K562 (cell line): ENCODE measurements around the gene PLEKHG3. TPM values are rescaled to one million over a fixed set of nuclear protein-coding genes. Genes with fewer than 3 reads are reported as not detected.

Experiments used
- ATAC-seq: fragments of 200-7000 bp; cut with Tn5 transposase; 3 replicates; pipeline ENCODE4 v1.9.1; 2020; ENCODE audit warnings: moderate library complexity
- BruUV-seq: library from RNA; stranded (reverse); fragments of 400-500 nt; replicated peaks from 2 replicates; lab custom pipeline; 2021; lab: Mats Ljungman, UMichigan
- CTCF ChIA-PET: fragments of 300-600 bp; formaldehyde crosslinking; extraction: SDS; loops from one replicate; lab custom pipeline; 2021; ENCODE audit warnings: low intra/inter-chr PET ratio; lab: Yijun Ruan, JAX
- POLR2A ChIA-PET: fragments of 300-600, 350-650 bp; sonication (Branson Sonifier 250); formaldehyde crosslinking; extraction: SDS; loops from one replicate; lab custom pipeline; 2021; ENCODE audit warnings: antibody characterized with exemption, inconsistent platforms; lab: Yijun Ruan, JAX
- DNase-seq, 4 experiments: peaks; one replicate each; pipeline versions ENCODE4 v3.0.0 to v3.0.0-alpha.2; 2011 to 2018; ENCODE audit warnings: low spot score in 3 of 4, mixed read lengths in 3 of 4; ENCODE audit errors: extremely low read depth in 1 of 4
- FAIRE-seq: peaks from 2 replicates; lab custom pipeline; 2011; peaks lifted over from hg19 to GRCh38; lab: Jason Lieb, UNC
- H2AFZ ChIP-seq: 2 replicates; pipeline ENCODE4 v1.6.0; 2011; ENCODE audit warnings: low read depth, low read length, control low read depth, inconsistent platforms
- H3K27ac ChIP-seq: fragments of 200-600 bp; 3 replicates; pipeline ENCODE4 v1.8.0; 2011; ENCODE audit warnings: low read depth, mild to moderate bottlenecking, control low read depth, inconsistent platforms, low read length, moderate library complexity, mixed read lengths; ENCODE audit errors: extremely low read depth
- H3K27me3 ChIP-seq, 2 experiments: fragments of 300-600 bp in 1 of 2; 2 replicates in 1 of 2; 3 replicates in 1 of 2; pipeline versions ENCODE4 v1.6.0 to v1.8.0; 2011; ENCODE audit warnings: inconsistent platforms in 2 of 2, low read length in 2 of 2, mild to moderate bottlenecking in 1 of 2, mixed read lengths in 1 of 2, moderate library complexity in 1 of 2; ENCODE audit not compliant: control insufficient read depth in 2 of 2, insufficient read depth in 2 of 2
- H3K36me3 ChIP-seq: fragments of 300-600 bp; 3 replicates; pipeline ENCODE4 v1.8.0; 2011; ENCODE audit warnings: mild to moderate bottlenecking, low read length, inconsistent platforms; ENCODE audit not compliant: control insufficient read depth, insufficient read depth
- H3K4me1 ChIP-seq, 2 experiments: fragments of 200-600 bp in 1 of 2; replicated peaks in 1 of 2; 2 replicates in 1 of 2; 3 replicates in 1 of 2; pipeline versions ENCODE4 v1.5.1 to v1.8.0; 2011; ENCODE audit warnings: inconsistent platforms in 2 of 2, low read length in 2 of 2, mild to moderate bottlenecking in 1 of 2, mixed read lengths in 1 of 2, moderate library complexity in 1 of 2; ENCODE audit not compliant: control insufficient read depth in 2 of 2, insufficient read depth in 2 of 2
- H3K4me2 ChIP-seq: 2 replicates; pipeline ENCODE4 v1.6.1; 2011; ENCODE audit warnings: low read length, control low read depth, inconsistent platforms, mixed read lengths; ENCODE audit not compliant: insufficient read depth
- H3K4me3 ChIP-seq: fragments of 200-600 bp; sonication (generic), shearing (Covaris generic); 2 replicates; pipeline ENCODE4 v1.5.1; 2016; ENCODE audit warnings: control low read depth, inconsistent platforms
- H3K79me2 ChIP-seq: fragments of 200-600 bp; 3 replicates; pipeline ENCODE4 v1.8.0; 2011; ENCODE audit warnings: low read length, inconsistent platforms; ENCODE audit not compliant: control insufficient read depth, insufficient read depth
- H3K9ac ChIP-seq, 2 experiments: 2 replicates each; pipeline versions ENCODE4 v1.6.0 to v1.6.1; 2011; ENCODE audit warnings: low read depth in 2 of 2, low read length in 2 of 2, control low read depth in 1 of 2, inconsistent platforms in 1 of 2, mild to moderate bottlenecking in 1 of 2, mixed read lengths in 1 of 2; ENCODE audit not compliant: insufficient read depth in 1 of 2
- H3K9me1 ChIP-seq: one replicate; pipeline ENCODE4 v1.6.0; 2011; ENCODE audit warnings: inconsistent platforms, mild to moderate bottlenecking, low read length, moderate library complexity; ENCODE audit not compliant: control insufficient read depth, insufficient read depth
- H3K9me3 ChIP-seq: replicated peaks from 2 replicates; pipeline ENCODE4 v1.5.1; 2011; ENCODE audit warnings: low read depth, low read length, inconsistent platforms; ENCODE audit not compliant: control insufficient read depth, insufficient read depth
- H4K20me1 ChIP-seq: replicated peaks from 2 replicates; pipeline ENCODE4 v1.6.1; 2011; ENCODE audit warnings: low read length, inconsistent platforms, mixed read lengths; ENCODE audit not compliant: control insufficient read depth, insufficient read depth
- JUND ChIP-seq, 2 experiments: IDR thresholded peaks; 2 replicates in 1 of 2; 3 replicates in 1 of 2; pipeline ENCODE4 v1.6.1; 2011; ENCODE audit warnings: borderline replicate concordance in 2 of 2, low read depth in 2 of 2, low read length in 2 of 2, improper control_type of control experiment in 1 of 2, missing biosample characterization in 1 of 2, missing genetic modification characterization in 1 of 2, missing genetic modification reagents in 1 of 2
- NRF1 ChIP-seq, 2 experiments: fragments of 450-650 bp; IDR thresholded peaks in 1 of 2; conservative IDR thresholded peaks in 1 of 2; 2 replicates each; pipeline ENCODE4 v1.6.1; 2014; ENCODE audit warnings: mild to moderate bottlenecking in 2 of 2
- YY1 ChIP-seq, 3 experiments: IDR thresholded peaks; 2 replicates each; pipeline ENCODE4 v1.6.1; 2011; ENCODE audit warnings: low read length in 2 of 3, mild to moderate bottlenecking in 2 of 3, moderate library complexity in 2 of 3, borderline replicate concordance in 1 of 3, control low read depth in 1 of 3, low read depth in 1 of 3; ENCODE audit not compliant: insufficient read depth in 3 of 3, insufficient replicate concordance in 2 of 3, control insufficient read depth in 1 of 3, insufficient read length in 1 of 3; ENCODE audit errors: extremely low read depth in 1 of 3
- ZNF77 ChIP-seq: fragments of 250-450 bp; sonication (Bioruptor Pico); IDR thresholded peaks from 2 replicates; pipeline ENCODE4 v1.5.0; 2020
- WGBS: fragments of 100-300 bp; shearing (Covaris generic); methylation state at CpG from one replicate; pipeline ENCODE4 v1.1.6; 2016; ENCODE audit warnings: low coverage, mixed read lengths; ENCODE audit not compliant: insufficient coverage; ENCODE audit errors: missing lambda C conversion rate; 5-methylcytosine and 5-hydroxymethylcytosine counted together
- in situ Hi-C: fragments of 300-500 bp; cut with MboI; formaldehyde crosslinking; loops from 4 replicates; pipeline ENCODE4 v1.15.0; 2018; ENCODE audit warnings: inconsistent platforms, mixed read lengths
- intact Hi-C: fragments of 100-400 bp; cut with micrococcal nuclease; formaldehyde crosslinking; loops from 2 replicates; pipeline ENCODE4 v1.14.2; 2022
- polyA plus RNA-seq, 8 experiments: library from polyadenylated mRNA; depleted of rRNA in 4 of 8; stranded (reverse) in 5 of 8; unstranded in 3 of 8; fragments of >200 nt; fragmentation: Nextera tagmentation in 2 of 8; fragmentation: Illumina TruSeq in 1 of 8; extraction: Ambion mirVana in 2 of 8; extraction: Trizol in 1 of 8; gene quantifications; 2 replicates each; pipeline versions ENCODE4 v1.2.1 to v1.2.3, GENCODE V29; 2011 to 2014; ENCODE audit warnings: inconsistent platforms in 1 of 8, missing spikeins in 1 of 8
- total RNA-seq, 7 experiments: library from RNA; depleted of rRNA in 6 of 7; stranded (reverse); fragments of >200 nt in 6 of 7; fragmentation: Illumina TruSeq in 2 of 7; extraction: Trizol in 2 of 7; gene quantifications; 2 replicates each; pipeline versions ENCODE4 v1.2.1 to v1.2.3, GENCODE V29; 2011 to 2021; ENCODE audit warnings: low replicate concordance in 1 of 7
- TF ChIP-seq, protein P1 (sequence below), 2 experiments: fragments of 450-650 bp in 1 of 2; sonication (generic) in 1 of 2; formaldehyde crosslinking in 1 of 2; IDR thresholded peaks in 1 of 2; conservative IDR thresholded peaks in 1 of 2; 2 replicates each; pipeline versions ENCODE4 v1.6.1 to v1.8.1; 2016 to 2023; ENCODE audit warnings: mild to moderate bottlenecking in 2 of 2, moderate library complexity in 2 of 2, inconsistent platforms in 1 of 2, missing genetic modification reagents in 1 of 2

The PLEKHG3 gene
- total and polyA plus RNA-seq, 9 of the 15 experiments (the other 6 are each of a cell fraction or from before 2014, with no cell fraction given) = 0.04 to 0.16 TPM; not detected in 7

DNA sequence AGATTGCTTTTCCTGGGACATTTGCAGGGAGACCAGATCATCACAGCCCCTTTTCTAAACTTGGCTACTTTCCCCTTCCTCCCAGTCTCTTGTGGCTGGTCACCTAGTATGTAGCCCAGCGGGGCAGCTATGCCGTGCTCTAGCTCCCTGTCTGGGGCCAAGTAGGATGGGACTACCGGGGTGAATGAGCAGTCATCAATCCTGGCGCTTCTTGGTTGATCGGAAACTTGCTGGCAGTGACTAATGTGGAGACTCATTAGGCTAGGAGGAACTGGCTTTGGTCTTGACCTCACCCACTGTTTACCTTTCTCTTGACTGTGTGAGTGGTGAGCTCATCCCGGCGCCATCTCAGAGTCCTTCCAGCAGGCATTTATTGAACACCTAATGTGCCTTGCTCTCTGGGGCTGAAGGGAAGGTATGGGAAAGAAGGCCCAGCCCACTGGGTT lies 15.9 kb downstream of the PLEKHG3 start:
- Histone ChIP-seq H3K36me3 (no peaks in the 10 kb centered on the region), H3K9me1 (no peaks in the 10 kb centered on the region), H2AFZ (no peak overlapping the region), H3K4me3 (no peak overlapping the region), H3K27ac (no peak overlapping the region), H4K20me1 (no peaks in the 10 kb centered on the region)
- intact Hi-C loops (no loop called here), in situ Hi-C loops (no loop called here)
- 0% methylated on average over 7 of the region's 7 CpGs for WGBS
- CTCF ChIA-PET = no interaction called here
- FAIRE-seq = no peak
- TF ChIP-seq NRF1 (conservative IDR thresholded peaks at IDR 0.05 in 1 of 2, IDR thresholded peaks at IDR 0.05 in 1 of 2) = no peak
- TF ChIP-seq JUND (IDR thresholded peaks at IDR 0.05; ENCODE audit: borderline replicate concordance, low read depth, low read length) = 0 out of 2 replicates have a peak, but pooled peaks have one; percentile 7
- TF ChIP-seq JUND (tag; IDR thresholded peaks at IDR 0.05; ENCODE audit: borderline replicate concordance, low read depth, low read length) = no peak
- peak in 1 of 3 experiments; percentile 16 for TF ChIP-seq YY1 (IDR thresholded peaks at IDR 0.05; ENCODE audit: borderline replicate concordance in 1 of 3, control insufficient read depth in 1 of 3, extremely low read depth in 1 of 3, insufficient read depth in 3 of 3, insufficient read length in 1 of 3, insufficient replicate concordance in 2 of 3, low read depth in 1 of 3, low read length in 2 of 3)
- no peak for TF ChIP-seq ZNF77
- TF ChIP-seq, protein P1, sequence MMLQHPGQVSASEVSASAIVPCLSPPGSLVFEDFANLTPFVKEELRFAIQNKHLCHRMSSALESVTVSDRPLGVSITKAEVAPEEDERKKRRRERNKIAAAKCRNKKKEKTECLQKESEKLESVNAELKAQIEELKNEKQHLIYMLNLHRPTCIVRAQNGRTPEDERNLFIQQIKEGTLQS (IDR thresholded peaks at IDR 0.05) = peak; percentile 27; the same call in 1 of the 2 replicates
- TF ChIP-seq, protein P1 (CRISPR knock-in tag; conservative IDR thresholded peaks at IDR 0.05) = no peak
- TF ChIP-seq, all 486 proteins: peak for 3
- BruUV-seq = no TSS peak
- H3K4me1 ChIP-seq = no peaks in the 10 kb centered on the region; a peak in 1 of 5 replicates
- H3K27me3 ChIP-seq = peaks cover 2 to 46% of the 10 kb centered on the region in 2 experiments; a peak in 4 of 5 replicates
- DNase-seq (no peak), ATAC-seq (no peak)
- H3K9me3 ChIP-seq = no peaks in the 10 kb centered on the region
- no peaks in the 10 kb centered on the region for H3K79me2 ChIP-seq
- POLR2A ChIA-PET = no interaction called here
- H3K9ac ChIP-seq = no peak overlapping the region
- no peak overlapping the region for H3K4me2 ChIP-seq
